Measurements from ENCODE around the gene FGF12. TPM values are rescaled to one million over a fixed set of nuclear protein-coding genes. Genes with fewer than 3 reads are reported as not detected.
A peak's percentile ranks its signal among the peaks of the same experiment; 100 is the strongest.

The FGF12 gene
- total RNA-seq, 1 experiment from 2014 or later: 1.5 TPM

- no peak for DNase-seq (ENCODE audit: low read depth)
- in situ Hi-C loops (cut with HindIII; ENCODE audit: low pct_unique_long_range_greater_than_20kb, low sequenced_read_pairs): no loop called here
These were observed 514.4 kb downstream of the FGF12 start for GRCh38 chr3:192212979-192213378.

GRCh38 chr3:192212335-192212734, 515.0 kb downstream of the FGF12 start:
- in situ Hi-C loops (cut with HindIII; ENCODE audit: low pct_unique_long_range_greater_than_20kb, low sequenced_read_pairs): no loop called here
- no peak for DNase-seq (ENCODE audit: low read depth)

GRCh38 chr3:192207651-192208050, 519.7 kb downstream of the FGF12 start:
- no peak for DNase-seq (ENCODE audit: low read depth)
- in situ Hi-C loops (cut with HindIII; ENCODE audit: low pct_unique_long_range_greater_than_20kb, low sequenced_read_pairs): no loop called here

GRCh38 chr3:192207239-192207638, 520.1 kb downstream of the FGF12 start:
- in situ Hi-C loops (cut with HindIII; ENCODE audit: low pct_unique_long_range_greater_than_20kb, low sequenced_read_pairs): no loop called here
- DNase-seq (ENCODE audit: low read depth): peak; percentile 76

GRCh38 chr3:192194085-192194484, 533.3 kb downstream of the FGF12 start:
- no peak for DNase-seq (ENCODE audit: low read depth)
- in situ Hi-C loops (cut with HindIII; ENCODE audit: low pct_unique_long_range_greater_than_20kb, low sequenced_read_pairs): no loop called here

GRCh38 chr3:192188218-192188835, 539.0 kb downstream of the FGF12 start:
- peak; percentile 25 for DNase-seq (ENCODE audit: low read depth)
- in situ Hi-C loops (cut with HindIII; ENCODE audit: low pct_unique_long_range_greater_than_20kb, low sequenced_read_pairs): no loop called here

GRCh38 chr3:192187485-192188051, 539.8 kb downstream of the FGF12 start:
- in situ Hi-C loops (cut with HindIII; ENCODE audit: low pct_unique_long_range_greater_than_20kb, low sequenced_read_pairs): no loop called here

GRCh38 chr3:192186498-192186897, 540.8 kb downstream of the FGF12 start:
- in situ Hi-C loops (cut with HindIII; ENCODE audit: low pct_unique_long_range_greater_than_20kb, low sequenced_read_pairs): no loop called here
- no peak for DNase-seq (ENCODE audit: low read depth)

More at GRCh38 chr3:192187485-192188051, 539.8 kb downstream of the FGF12 start:
- DNase-seq (ENCODE audit: low read depth): no peak

- in situ Hi-C loops (cut with HindIII; ENCODE audit: low pct_unique_long_range_greater_than_20kb, low sequenced_read_pairs): no loop called here
These were observed 541.3 kb downstream of the FGF12 start for GRCh38 chr3:192186045-192186444.

GRCh38 chr3:192183109-192183508, 544.2 kb downstream of the FGF12 start:
- in situ Hi-C loops (cut with HindIII; ENCODE audit: low pct_unique_long_range_greater_than_20kb, low sequenced_read_pairs): no loop called here
- DNase-seq (ENCODE audit: low read depth): no peak

More at GRCh38 chr3:192186045-192186444, 541.3 kb downstream of the FGF12 start:
- no peak for DNase-seq (ENCODE audit: low read depth)

- no peak for DNase-seq (ENCODE audit: low read depth)
- in situ Hi-C loops (cut with HindIII; ENCODE audit: low pct_unique_long_range_greater_than_20kb, low sequenced_read_pairs): no loop called here
These were observed 546.2 kb downstream of the FGF12 start for GRCh38 chr3:192181151-192181550.

- DNase-seq (ENCODE audit: low read depth): no peak
- in situ Hi-C loops (cut with HindIII; ENCODE audit: low pct_unique_long_range_greater_than_20kb, low sequenced_read_pairs): no loop called here
These were observed 550.0 kb downstream of the FGF12 start for GRCh38 chr3:192177383-192177782.

- in situ Hi-C loops (cut with HindIII; ENCODE audit: low pct_unique_long_range_greater_than_20kb, low sequenced_read_pairs): no loop called here
- DNase-seq (ENCODE audit: low read depth): no peak
These were observed 553.1 kb downstream of the FGF12 start for GRCh38 chr3:192174283-192174682.

- in situ Hi-C loops (cut with HindIII; ENCODE audit: low pct_unique_long_range_greater_than_20kb, low sequenced_read_pairs): no loop called here
These were observed 556.1 kb downstream of the FGF12 start for GRCh38 chr3:192171213-192171612.

GRCh38 chr3:192170659-192171058, 556.7 kb downstream of the FGF12 start:
- no peak for DNase-seq (ENCODE audit: low read depth)
- in situ Hi-C loops (cut with HindIII; ENCODE audit: low pct_unique_long_range_greater_than_20kb, low sequenced_read_pairs): no loop called here

More at GRCh38 chr3:192171213-192171612, 556.1 kb downstream of the FGF12 start:
- DNase-seq (ENCODE audit: low read depth): no peak

- in situ Hi-C loops (cut with HindIII; ENCODE audit: low pct_unique_long_range_greater_than_20kb, low sequenced_read_pairs): no loop called here
- no peak for DNase-seq (ENCODE audit: low read depth)
These were observed 557.3 kb downstream of the FGF12 start for GRCh38 chr3:192170031-192170430.

GRCh38 chr3:192169332-192169915, 557.9 kb downstream of the FGF12 start:
- in situ Hi-C loops (cut with HindIII; ENCODE audit: low pct_unique_long_range_greater_than_20kb, low sequenced_read_pairs): no loop called here
- no peak for DNase-seq (ENCODE audit: low read depth)

- no peak for DNase-seq (ENCODE audit: low read depth)
- in situ Hi-C loops (cut with HindIII; ENCODE audit: low pct_unique_long_range_greater_than_20kb, low sequenced_read_pairs): no loop called here
These were observed 559.1 kb downstream of the FGF12 start for GRCh38 chr3:192168202-192168601.

- in situ Hi-C loops (cut with HindIII; ENCODE audit: low pct_unique_long_range_greater_than_20kb, low sequenced_read_pairs): no loop called here
- no peak for DNase-seq (ENCODE audit: low read depth)
These were observed 561.8 kb downstream of the FGF12 start for GRCh38 chr3:192165552-192165951.

- in situ Hi-C loops (cut with HindIII; ENCODE audit: low pct_unique_long_range_greater_than_20kb, low sequenced_read_pairs): no loop called here
- DNase-seq (ENCODE audit: low read depth): no peak
These were observed 565.7 kb downstream of the FGF12 start for GRCh38 chr3:192161661-192162060.
